HK-2 (cell line): ENCODE results near the gene BSN.
"Not testable (repeated sequence)": the region's sequence is repeated elsewhere in the genome, so short reads cannot be mapped to it uniquely, and the experiment has no call there.

ENCODE experiments used
- DNase-seq: peaks from one replicate; pipeline ENCODE4 v3.0.0-alpha.2; 2018; ENCODE audit not compliant: unreplicated experiment

BSN gene

GRCh38 chr3:49695350-49696015 lies 141.2 kb downstream of the BSN start:
- DNase-seq: not testable (repeated sequence)

- no peak for DNase-seq
Measured at GRCh38 chr3:49699281-49699979, 145.2 kb downstream of the BSN start.

DNA sequence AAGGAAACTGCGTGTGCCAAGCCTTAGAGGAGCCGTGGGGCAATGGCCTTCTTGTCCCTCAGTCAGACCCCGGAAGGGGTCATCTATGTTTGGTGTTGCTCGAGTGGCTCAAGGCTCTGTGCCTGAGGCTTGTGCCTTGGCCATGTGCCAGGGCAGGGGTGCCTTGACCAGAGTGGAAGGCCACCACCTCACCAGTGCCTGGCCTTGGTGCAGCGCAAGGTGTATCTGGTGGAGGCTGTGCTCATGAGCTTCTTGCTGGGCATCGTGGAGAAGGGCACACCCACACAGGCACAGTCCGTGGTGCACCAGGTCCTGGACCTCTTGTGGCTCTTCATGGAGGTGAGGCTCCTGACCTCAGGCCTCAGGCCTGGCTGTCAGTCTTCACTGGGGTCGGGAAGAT lies 145.7 kb downstream of the BSN start:
- no peak for DNase-seq

- no peak for DNase-seq
Measured at GRCh38 chr3:49700453-49701128, 146.3 kb downstream of the BSN start.

DNA sequence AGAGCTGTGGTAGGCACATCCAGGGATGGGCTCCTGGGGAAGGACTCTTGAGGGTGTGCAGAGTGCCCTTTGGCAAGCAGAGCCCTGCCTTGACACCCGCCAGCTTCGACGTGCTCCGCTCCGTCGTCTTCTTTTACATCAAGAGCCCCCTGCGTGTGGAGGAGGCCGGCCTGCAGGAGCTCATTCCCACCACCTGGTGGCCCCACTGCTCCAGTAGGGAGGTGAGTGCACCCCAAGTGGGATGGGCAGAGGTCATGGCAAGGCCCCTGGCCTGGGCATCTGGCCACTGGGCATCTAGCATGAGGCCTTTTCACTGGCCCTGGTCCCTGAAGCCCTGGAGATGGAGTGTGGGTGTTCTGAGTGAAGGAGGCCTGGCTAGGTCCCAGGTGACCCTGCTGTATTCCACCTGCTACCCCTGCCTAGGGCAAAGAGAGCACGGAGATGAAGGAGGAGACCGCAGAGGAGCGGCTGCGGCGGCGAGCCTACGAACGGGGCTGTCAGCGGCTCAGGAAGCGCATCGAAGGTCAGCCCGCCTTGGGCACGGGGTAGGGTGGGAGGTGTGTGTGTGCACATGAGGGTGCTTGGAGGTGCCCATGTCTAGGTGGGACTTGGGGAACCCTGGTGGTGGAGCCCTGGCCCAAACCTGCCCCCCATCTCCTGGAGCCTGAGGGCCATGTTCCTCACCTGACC lies 147.3 kb downstream of the BSN start:
- no peak for DNase-seq

- no peak for DNase-seq
Measured at GRCh38 chr3:49702672-49703071, 148.4 kb downstream of the BSN start.

DNA sequence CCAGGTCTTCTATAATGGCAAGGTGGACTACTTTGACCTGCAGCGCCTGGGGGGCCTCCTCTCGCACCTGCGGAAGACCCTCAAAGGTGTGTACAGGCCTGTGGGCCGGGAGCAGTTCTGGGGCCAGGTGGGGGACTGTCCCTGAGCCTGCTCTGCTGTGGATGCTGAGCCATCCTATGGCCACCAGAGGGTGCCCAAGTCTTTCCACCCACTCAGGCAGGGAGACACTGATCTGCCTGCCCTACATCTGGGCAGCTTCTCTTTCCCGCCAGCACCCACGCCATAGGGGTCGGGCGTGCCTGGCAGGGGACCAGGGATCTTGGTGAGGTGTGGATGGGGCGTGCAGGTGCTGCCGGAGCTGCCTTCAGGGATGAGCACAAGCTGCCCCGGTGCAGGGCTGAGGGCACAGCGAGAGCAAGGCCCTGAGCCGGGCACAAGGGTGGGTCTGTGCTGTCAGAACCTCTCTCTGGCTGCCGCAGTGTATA lies 149.2 kb downstream of the BSN start:
- peak; percentile 57 for DNase-seq

- DNase-seq: no peak
Measured at GRCh38 chr3:49703956-49704355, 149.7 kb downstream of the BSN start.

- DNase-seq: no peak
Measured at GRCh38 chr3:49704629-49705028, 150.4 kb downstream of the BSN start.

DNA sequence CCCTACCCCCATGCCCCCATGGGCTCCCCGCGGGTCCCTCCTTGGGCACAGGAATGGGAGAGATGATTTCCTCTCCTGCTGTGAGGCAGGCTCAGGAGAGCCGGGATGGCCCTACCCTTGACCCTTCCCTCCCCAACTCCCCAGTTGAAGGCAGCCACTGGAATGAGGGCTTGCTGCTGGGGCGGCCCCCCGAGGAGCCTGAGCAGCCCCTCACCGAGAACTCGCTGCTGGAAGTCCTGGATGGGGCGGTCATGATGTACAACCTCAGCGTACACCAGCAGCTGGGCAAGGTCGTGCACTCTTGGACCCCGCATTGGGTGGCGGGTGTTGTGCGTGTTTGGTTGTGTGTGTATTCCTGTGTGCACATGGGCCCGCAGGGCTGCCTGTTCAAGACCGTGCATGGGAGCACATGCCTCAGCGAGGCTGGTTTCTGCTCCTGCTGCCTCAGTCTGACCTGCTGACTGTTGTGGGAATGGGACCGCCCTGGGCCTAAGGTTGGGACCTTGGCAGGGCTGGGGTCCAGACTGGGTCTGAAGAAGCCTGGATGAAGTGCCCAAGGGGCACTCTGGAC lies 151.2 kb downstream of the BSN start:
- DNase-seq: no peak

GRCh38 chr3:49706456-49707112 lies 152.3 kb downstream of the BSN start:
- no peak for DNase-seq

DNA sequence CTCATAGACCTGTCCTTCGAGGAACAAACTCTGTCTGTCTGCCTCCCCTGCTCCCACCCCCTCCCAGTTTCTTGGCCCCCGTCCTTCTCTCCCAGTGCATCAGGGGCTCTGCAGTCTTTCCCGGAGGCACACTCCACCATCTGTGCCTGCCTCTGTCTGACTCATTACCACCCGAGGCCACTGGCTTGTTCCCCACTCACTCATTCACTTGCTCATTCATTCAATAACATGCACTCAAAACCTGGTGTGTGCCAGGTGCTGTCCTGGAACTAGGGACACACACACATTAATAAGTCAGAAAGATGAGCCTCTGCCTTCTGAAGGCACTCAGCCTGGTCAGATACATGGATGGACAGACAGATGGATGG lies 152.8 kb downstream of the BSN start:
- no peak for DNase-seq

- no peak for DNase-seq
Measured at GRCh38 chr3:49709852-49710251, 155.6 kb downstream of the BSN start.

DNA sequence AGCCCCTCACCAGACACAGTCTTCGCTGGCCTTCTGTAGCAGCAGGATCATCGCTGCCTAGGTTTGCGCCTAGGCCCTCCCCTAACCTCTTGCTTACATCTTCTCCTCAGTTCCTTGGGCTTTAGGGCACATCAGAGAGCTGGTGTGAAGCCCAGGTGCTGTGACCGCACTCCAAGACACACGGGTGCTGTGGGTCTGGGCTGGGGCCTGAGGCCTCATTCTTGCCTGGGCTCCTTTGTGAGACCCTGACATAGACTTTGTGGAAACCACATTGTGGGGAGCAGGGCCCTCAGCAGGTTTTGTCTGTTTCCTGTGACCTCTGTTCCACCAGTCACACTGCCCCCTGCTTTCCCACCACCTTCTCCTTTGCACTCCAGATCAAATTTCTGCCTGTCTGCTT lies 157.2 kb downstream of the BSN start:
- DNase-seq: no peak

GRCh38 chr3:49712166-49712565 lies 157.9 kb downstream of the BSN start:
- no peak for DNase-seq

GRCh38 chr3:49712631-49713317 lies 158.5 kb downstream of the BSN start:
- no peak for DNase-seq

DNA sequence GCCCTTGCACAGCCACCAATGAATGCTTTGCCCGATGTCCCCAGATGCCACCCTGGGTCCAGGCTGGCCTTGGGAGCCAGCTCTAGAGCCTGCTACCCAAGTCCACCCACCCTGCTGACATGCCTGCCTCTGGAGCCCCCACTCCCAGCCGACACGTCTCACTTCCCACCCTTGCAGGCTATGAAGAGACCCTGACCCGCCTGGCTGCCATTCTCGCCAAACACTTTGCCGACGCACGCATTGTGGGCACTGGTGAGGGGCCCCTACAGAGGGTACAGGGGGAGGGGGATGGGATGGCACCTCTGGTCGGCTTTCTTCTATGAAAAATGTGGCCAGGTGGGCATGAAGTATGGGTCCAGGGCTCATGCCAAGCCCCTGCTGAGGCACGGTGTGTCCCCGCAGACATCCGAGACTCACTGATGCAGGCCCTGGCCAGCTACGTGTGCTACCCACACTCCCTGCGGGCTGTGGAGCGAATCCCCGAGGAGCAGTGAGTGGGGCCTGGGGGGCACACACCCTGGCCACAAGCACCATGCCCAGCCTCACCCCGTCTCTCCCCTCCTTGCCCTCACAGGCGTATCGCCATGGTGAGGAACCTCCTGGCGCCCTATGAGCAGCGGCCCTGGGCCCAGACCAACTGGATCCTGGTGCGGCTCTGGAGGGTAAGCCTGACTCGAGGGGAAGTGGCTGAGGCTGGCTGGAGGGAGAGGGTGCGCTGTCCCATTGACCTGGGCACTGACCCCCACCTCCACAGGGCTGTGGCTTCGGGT lies 159.2 kb downstream of the BSN start:
- DNase-seq: no peak

GRCh38 chr3:49714728-49715550 lies 160.7 kb downstream of the BSN start:
- DNase-seq: no peak

GRCh38 chr3:49715611-49716121 lies 161.4 kb downstream of the BSN start:
- no peak for DNase-seq
